ENCODE data around the gene C1S. TPM values are rescaled to one million over a fixed set of nuclear protein-coding genes. Genes with fewer than 3 reads are reported as not detected.

Gene C1S
- total and polyA plus RNA-seq, 9 of the 15 experiments (the other 6 are each of a cell fraction or from before 2014, with no cell fraction given), result 0.08 to 0.84 (median 0.27) TPM

GRCh38 chr12:7054925-7055324 lies 5.6 kb upstream of the C1S start:
- no peaks in the 10 kb centered on the region for H3K9me1 ChIP-seq (ENCODE audit: control insufficient read depth, insufficient read depth, low read length)
- H4K20me1 ChIP-seq (replicated peaks; ENCODE audit: control insufficient read depth, insufficient read depth, low read length), result no peaks in the 10 kb centered on the region
- ATAC-seq (no peak), FAIRE-seq (no peak), DNase-seq (ENCODE audit: extremely low read depth in 1 of 4, low spot score in 3 of 4) (no peak)
- WGBS (ENCODE audit: insufficient coverage, low coverage, missing lambda C conversion rate), result 7% methylated on average over 2 of the region's 4 CpGs
- H3K4me1 ChIP-seq (replicated peaks in 1 of 2; ENCODE audit: control insufficient read depth in 2 of 2, insufficient read depth in 2 of 2, low read length in 2 of 2), result peaks cover 4 to 14% of the 10 kb centered on the region in 2 experiments; a peak in 3 of 5 replicates
- no peak overlapping the region for H3K27ac ChIP-seq (ENCODE audit: extremely low read depth, low read depth, low read length)
- intact Hi-C loops (cut with micrococcal nuclease), result no loop called here
- CTCF ChIA-PET (ENCODE audit: low intra/inter-chr PET ratio), result no interaction called here
- H3K79me2 ChIP-seq (ENCODE audit: control insufficient read depth, insufficient read depth, low read length), result no peaks in the 10 kb centered on the region
- TF ChIP-seq MLX (CRISPR knock-in tag; conservative IDR thresholded peaks at IDR 0.05) (no peak), ZNF354B (CRISPR knock-in tag; IDR thresholded peaks at IDR 0.05) (no peak), TAF9B (IDR thresholded peaks at IDR 0.05; ENCODE audit: partially characterized antibody) (no peak), ZNF280B (CRISPR knock-in tag; IDR thresholded peaks at IDR 0.05) (no peak), PREB (CRISPR knock-in tag; IDR thresholded peaks at IDR 0.05) (no peak), TCFL5 (CRISPR knock-in tag; conservative IDR thresholded peaks at IDR 0.05) (no peak), ARID1B (IDR thresholded peaks at IDR 0.05) (no peak), TAF1 (IDR thresholded peaks at IDR 0.05; ENCODE audit: control insufficient read depth, extremely low read depth, insufficient read depth, low read length, severe bottlenecking) (no peak), TFAP4 (CRISPR knock-in tag; IDR thresholded peaks at IDR 0.05; ENCODE audit: borderline replicate concordance) (no peak), EWSR1 (IDR thresholded peaks at IDR 0.05; ENCODE audit: borderline replicate concordance, low read depth, partially characterized antibody) (no peak), ZBTB26 (CRISPR knock-in tag; IDR thresholded peaks at IDR 0.05) (no peak), SRF (CRISPR knock-in tag; IDR thresholded peaks at IDR 0.05) (no peak)
- H3K4me3 ChIP-seq, result no peak overlapping the region
- H3K4me2 ChIP-seq (ENCODE audit: insufficient read depth, low read length), result no peak overlapping the region
- no peak overlapping the region for H3K9ac ChIP-seq (ENCODE audit: insufficient read depth in 1 of 2, low read depth in 2 of 2, low read length in 2 of 2)
- no TSS peak for BruUV-seq (replicated peaks)
- no peaks in the 10 kb centered on the region for H3K36me3 ChIP-seq (ENCODE audit: control insufficient read depth, insufficient read depth, low read length)
- in situ Hi-C loops (cut with MboI), result no loop called here
- POLR2A ChIA-PET, result interaction anchor here (1.2 kb wide), 1 partner anchor 14 kb away, joined by 3 read pairs; no protein-coding TSS in a partner anchor
- no peaks in the 10 kb centered on the region for H3K9me3 ChIP-seq (replicated peaks; ENCODE audit: control insufficient read depth, insufficient read depth, low read depth, low read length)
- H2AFZ ChIP-seq (ENCODE audit: low read depth, low read length), result peak overlapping the region; percentile 61; the same call in 1 of the 2 replicates
- no peaks in the 10 kb centered on the region for H3K27me3 ChIP-seq (ENCODE audit: control insufficient read depth in 2 of 2, insufficient read depth in 2 of 2, low read length in 2 of 2)

Measured in K562 (cell line).